ENCODE measurements around the gene PGBD5.

The PGBD5 gene

GRCh38 chr1:230280906-230281413 is 145.2 kb downstream of the PGBD5 start:
- Histone ChIP-seq H3K9ac (ENCODE audit: low read length in 5 of 5) (no peak overlapping the region), H3K9me3 (ENCODE audit: control insufficient read depth in 5 of 5, low read length in 5 of 5) (no peaks in the 10 kb centered on the region), H3K27ac (ENCODE audit: low read depth, low read length) (no peak overlapping the region), H3K27me3 (ENCODE audit: control insufficient read depth in 5 of 5, insufficient read depth in 4 of 5, low read length in 5 of 5) (no peaks in the 10 kb centered on the region), H3K36me3 (ENCODE audit: control insufficient read depth in 5 of 5, insufficient read depth in 5 of 5, low read length in 5 of 5) (peaks cover 3 to 52% (median 42%) of the 10 kb centered on the region in 5 donors), H3K4me1 (ENCODE audit: control insufficient read depth in 5 of 5, insufficient read depth in 5 of 5, low read length in 5 of 5) (peaks cover 0 to 14% (median 0%) of the 10 kb centered on the region in 5 donors), H3K4me3 (ENCODE audit: low read depth in 1 of 5, low read length in 5 of 5) (no peak overlapping the region)

- H3K36me3 ChIP-seq (ENCODE audit: control insufficient read depth in 5 of 5, insufficient read depth in 5 of 5, low read length in 5 of 5) = peaks cover 9 to 56% (median 47%) of the 10 kb centered on the region in 5 donors
- H3K9ac ChIP-seq (ENCODE audit: low read length in 5 of 5) = no peak overlapping the region
- H3K9me3 ChIP-seq (ENCODE audit: control insufficient read depth in 5 of 5, low read length in 5 of 5) = no peaks in the 10 kb centered on the region
- H3K4me3 ChIP-seq (ENCODE audit: low read depth in 1 of 5, low read length in 5 of 5) = no peak overlapping the region
- H3K4me1 ChIP-seq (ENCODE audit: control insufficient read depth in 5 of 5, insufficient read depth in 5 of 5, low read length in 5 of 5) = peaks cover 0 to 14% (median 0%) of the 10 kb centered on the region in 5 donors
- no peak overlapping the region for H3K27ac ChIP-seq (ENCODE audit: low read depth, low read length)
- no peaks in the 10 kb centered on the region for H3K27me3 ChIP-seq (ENCODE audit: control insufficient read depth in 5 of 5, insufficient read depth in 4 of 5, low read length in 5 of 5)
Measured at GRCh38 chr1:230280054-230280795, 145.9 kb downstream of the PGBD5 start.

DNA sequence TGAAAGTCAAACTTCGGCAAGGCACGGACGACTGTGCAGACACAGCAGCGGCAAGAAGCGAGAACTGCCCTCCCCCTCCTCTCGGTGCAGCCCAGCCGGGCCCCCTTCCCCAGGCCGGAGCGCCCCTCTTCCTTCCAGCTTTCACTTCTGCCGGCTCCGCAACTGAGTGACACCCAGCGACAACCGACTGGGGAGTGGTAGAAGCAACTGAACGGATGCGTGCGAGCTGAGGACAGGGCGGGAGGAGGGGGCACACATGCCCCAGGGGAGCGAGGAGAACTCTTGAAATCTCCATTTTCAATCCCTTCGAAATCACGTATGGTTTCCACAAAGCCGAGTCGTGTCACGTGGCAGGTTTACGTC is 146.6 kb downstream of the PGBD5 start:
- no peak overlapping the region for H3K4me3 ChIP-seq (ENCODE audit: low read depth in 1 of 5, low read length in 5 of 5)
- H3K27me3 ChIP-seq (ENCODE audit: control insufficient read depth in 5 of 5, insufficient read depth in 4 of 5, low read length in 5 of 5) = no peaks in the 10 kb centered on the region
- peaks cover 0 to 14% (median 0%) of the 10 kb centered on the region in 5 donors for H3K4me1 ChIP-seq (ENCODE audit: control insufficient read depth in 5 of 5, insufficient read depth in 5 of 5, low read length in 5 of 5)
- H3K9me3 ChIP-seq (ENCODE audit: control insufficient read depth in 5 of 5, low read length in 5 of 5) = no peaks in the 10 kb centered on the region
- peaks cover 15 to 63% (median 52%) of the 10 kb centered on the region in 5 donors for H3K36me3 ChIP-seq (ENCODE audit: control insufficient read depth in 5 of 5, insufficient read depth in 5 of 5, low read length in 5 of 5)
- H3K27ac ChIP-seq (ENCODE audit: low read depth, low read length) = no peak overlapping the region
- no peak overlapping the region for H3K9ac ChIP-seq (ENCODE audit: low read length in 5 of 5)

DNA sequence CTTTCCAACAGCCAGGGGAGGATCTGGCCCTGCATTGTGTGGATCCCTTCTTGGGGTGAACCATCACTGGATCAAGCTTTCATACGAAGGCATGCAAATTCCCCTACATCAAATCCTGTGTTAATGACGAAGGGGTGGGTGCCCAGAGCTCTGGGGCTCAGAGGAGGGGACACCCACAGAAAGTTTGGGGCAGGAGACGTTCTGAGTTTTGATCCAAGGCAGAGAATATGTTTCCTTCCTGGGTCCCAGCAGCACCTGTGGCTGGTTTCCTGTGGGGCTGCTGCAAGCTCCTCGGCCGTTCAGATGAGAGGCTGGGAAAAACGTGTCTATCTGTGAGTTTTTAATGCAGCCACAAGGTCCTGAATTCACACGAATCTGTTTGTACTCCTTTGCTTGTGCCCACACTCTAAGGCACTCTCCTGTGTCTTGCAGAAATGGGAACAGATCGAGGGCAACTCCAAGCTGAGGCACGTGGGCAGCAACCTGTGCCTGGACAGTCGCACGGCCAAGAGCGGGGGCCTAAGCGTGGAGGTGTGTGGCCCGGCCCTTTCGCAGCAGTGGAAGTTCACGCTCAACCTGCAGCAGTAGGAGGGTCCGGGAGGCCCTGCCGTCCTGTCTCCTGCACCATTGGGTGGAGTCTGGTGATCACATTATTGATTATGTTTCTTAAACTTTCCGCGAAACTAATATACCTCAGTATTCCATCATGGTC is 147.1 kb downstream of the PGBD5 start:
- Histone ChIP-seq H3K4me3 (ENCODE audit: low read depth in 1 of 5, low read length in 5 of 5) (no peak overlapping the region), H3K27me3 (ENCODE audit: control insufficient read depth in 5 of 5, insufficient read depth in 4 of 5, low read length in 5 of 5) (no peaks in the 10 kb centered on the region), H3K4me1 (ENCODE audit: control insufficient read depth in 5 of 5, insufficient read depth in 5 of 5, low read length in 5 of 5) (peaks cover 0 to 17% (median 0%) of the 10 kb centered on the region in 5 donors), H3K27ac (ENCODE audit: low read depth, low read length) (no peak overlapping the region), H3K36me3 (ENCODE audit: control insufficient read depth in 5 of 5, insufficient read depth in 5 of 5, low read length in 5 of 5) (peaks cover 15 to 67% (median 52%) of the 10 kb centered on the region in 5 donors), H3K9me3 (ENCODE audit: control insufficient read depth in 5 of 5, low read length in 5 of 5) (no peaks in the 10 kb centered on the region), H3K9ac (ENCODE audit: low read length in 5 of 5) (no peak overlapping the region)

- Histone ChIP-seq H3K9me3 (ENCODE audit: control insufficient read depth in 5 of 5, low read length in 5 of 5) (no peaks in the 10 kb centered on the region), H3K27ac (ENCODE audit: low read depth, low read length) (no peak overlapping the region), H3K27me3 (ENCODE audit: control insufficient read depth in 5 of 5, insufficient read depth in 4 of 5, low read length in 5 of 5) (no peaks in the 10 kb centered on the region), H3K4me1 (ENCODE audit: control insufficient read depth in 5 of 5, insufficient read depth in 5 of 5, low read length in 5 of 5) (peaks cover 0 to 19% (median 0%) of the 10 kb centered on the region in 5 donors), H3K4me3 (ENCODE audit: low read depth in 1 of 5, low read length in 5 of 5) (no peak overlapping the region), H3K9ac (ENCODE audit: low read length in 5 of 5) (no peak overlapping the region), H3K36me3 (ENCODE audit: control insufficient read depth in 5 of 5, insufficient read depth in 5 of 5, low read length in 5 of 5) (peaks cover 15 to 67% (median 52%) of the 10 kb centered on the region in 5 donors)
Measured at GRCh38 chr1:230278376-230278775, 147.8 kb downstream of the PGBD5 start.

- Histone ChIP-seq H3K27me3 (ENCODE audit: control insufficient read depth in 5 of 5, insufficient read depth in 4 of 5, low read length in 5 of 5) (no peaks in the 10 kb centered on the region), H3K4me1 (ENCODE audit: control insufficient read depth in 5 of 5, insufficient read depth in 5 of 5, low read length in 5 of 5) (peaks cover 0 to 18% (median 0%) of the 10 kb centered on the region in 5 donors), H3K27ac (ENCODE audit: low read depth, low read length) (no peak overlapping the region), H3K36me3 (ENCODE audit: control insufficient read depth in 5 of 5, insufficient read depth in 5 of 5, low read length in 5 of 5) (peaks cover 15 to 68% (median 52%) of the 10 kb centered on the region in 5 donors), H3K4me3 (ENCODE audit: low read depth in 1 of 5, low read length in 5 of 5) (no peak overlapping the region), H3K9me3 (ENCODE audit: control insufficient read depth in 5 of 5, low read length in 5 of 5) (no peaks in the 10 kb centered on the region), H3K9ac (ENCODE audit: low read length in 5 of 5) (no peak overlapping the region)
Measured at GRCh38 chr1:230277201-230278025, 148.7 kb downstream of the PGBD5 start.

DNA sequence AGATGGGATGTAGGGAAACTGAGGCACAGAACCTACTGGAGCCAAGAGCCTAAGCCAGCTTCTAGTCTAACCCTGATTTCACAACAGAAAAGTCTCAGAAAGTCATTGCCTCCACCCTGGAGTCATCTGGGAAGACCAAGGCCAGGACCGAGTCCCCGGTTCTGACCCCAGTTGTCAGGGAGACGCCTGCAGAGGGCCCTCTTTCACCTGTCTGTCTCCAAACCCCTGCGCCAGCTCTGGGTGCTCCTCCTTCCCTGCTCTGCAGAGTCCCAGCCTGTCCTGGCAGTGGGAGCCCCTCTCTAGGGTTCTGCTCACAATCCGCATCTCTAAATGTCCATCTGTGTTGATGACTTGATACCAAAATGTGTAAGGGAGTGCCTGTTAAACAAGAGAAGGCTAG is 149.7 kb downstream of the PGBD5 start:
- Histone ChIP-seq H3K9me3 (ENCODE audit: control insufficient read depth in 5 of 5, low read length in 5 of 5) (no peaks in the 10 kb centered on the region), H3K27ac (ENCODE audit: low read depth, low read length) (no peak overlapping the region), H3K9ac (ENCODE audit: low read length in 5 of 5) (no peak overlapping the region), H3K4me3 (ENCODE audit: low read depth in 1 of 5, low read length in 5 of 5) (no peak overlapping the region), H3K36me3 (ENCODE audit: control insufficient read depth in 5 of 5, insufficient read depth in 5 of 5, low read length in 5 of 5) (peaks cover 15 to 75% (median 52%) of the 10 kb centered on the region in 5 donors), H3K4me1 (ENCODE audit: control insufficient read depth in 5 of 5, insufficient read depth in 5 of 5, low read length in 5 of 5) (peaks cover 0 to 14% (median 2%) of the 10 kb centered on the region in 5 donors), H3K27me3 (ENCODE audit: control insufficient read depth in 5 of 5, insufficient read depth in 4 of 5, low read length in 5 of 5) (no peaks in the 10 kb centered on the region)

DNA sequence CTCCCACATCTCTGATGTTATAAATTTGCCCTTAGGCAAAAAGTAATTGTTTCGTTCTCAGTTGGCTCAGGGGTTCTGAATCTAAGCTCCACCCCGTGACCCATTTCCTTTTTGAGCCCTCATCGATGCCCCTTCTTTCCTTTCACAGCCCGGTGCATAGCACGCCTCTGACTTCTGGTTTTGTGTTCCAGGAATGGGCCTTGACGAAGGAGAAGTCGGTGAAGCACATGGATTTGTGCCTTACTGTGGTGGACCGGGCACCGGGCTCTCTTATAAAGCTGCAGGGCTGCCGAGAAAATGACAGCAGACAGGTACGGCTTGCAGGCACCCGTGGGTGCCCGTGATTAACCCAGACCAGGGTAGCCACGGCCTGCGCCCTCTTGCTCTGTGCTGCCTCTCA is 151.9 kb downstream of the PGBD5 start:
- H3K9me3 ChIP-seq (ENCODE audit: control insufficient read depth in 5 of 5, low read length in 5 of 5) = no peaks in the 10 kb centered on the region
- H3K27me3 ChIP-seq (ENCODE audit: control insufficient read depth in 5 of 5, insufficient read depth in 4 of 5, low read length in 5 of 5) = no peaks in the 10 kb centered on the region
- H3K4me3 ChIP-seq (ENCODE audit: low read depth in 1 of 5, low read length in 5 of 5) = no peak overlapping the region
- no peak overlapping the region for H3K27ac ChIP-seq (ENCODE audit: low read depth, low read length)
- peaks cover 15 to 59% (median 33%) of the 10 kb centered on the region in 5 donors for H3K36me3 ChIP-seq (ENCODE audit: control insufficient read depth in 5 of 5, insufficient read depth in 5 of 5, low read length in 5 of 5)
- H3K4me1 ChIP-seq (ENCODE audit: control insufficient read depth in 5 of 5, insufficient read depth in 5 of 5, low read length in 5 of 5) = peaks cover 0 to 22% (median 3%) of the 10 kb centered on the region in 5 donors
- no peak overlapping the region for H3K9ac ChIP-seq (ENCODE audit: low read length in 5 of 5)

- Histone ChIP-seq H3K27ac (ENCODE audit: low read depth, low read length) (no peak overlapping the region), H3K36me3 (ENCODE audit: control insufficient read depth in 5 of 5, insufficient read depth in 5 of 5, low read length in 5 of 5) (peaks cover 15 to 49% (median 22%) of the 10 kb centered on the region in 5 donors), H3K4me3 (ENCODE audit: low read depth in 1 of 5, low read length in 5 of 5) (no peak overlapping the region), H3K27me3 (ENCODE audit: control insufficient read depth in 5 of 5, insufficient read depth in 4 of 5, low read length in 5 of 5) (no peaks in the 10 kb centered on the region), H3K9me3 (ENCODE audit: control insufficient read depth in 5 of 5, low read length in 5 of 5) (no peaks in the 10 kb centered on the region), H3K9ac (ENCODE audit: low read length in 5 of 5) (no peak overlapping the region), H3K4me1 (ENCODE audit: control insufficient read depth in 5 of 5, insufficient read depth in 5 of 5, low read length in 5 of 5) (peaks cover 4 to 26% (median 6%) of the 10 kb centered on the region in 5 donors)
Measured at GRCh38 chr1:230273141-230273710, 152.9 kb downstream of the PGBD5 start.

Measured in subcutaneous abdominal adipose tissue (tissue), 5 donors.